PC-9 (cell line): Measurements from ENCODE around the gene HAND1. TPM values are rescaled to one million over a fixed set of nuclear protein-coding genes. Genes with fewer than 3 reads are reported as not detected.

Experiments used
- BruUV-seq: library from RNA; stranded (reverse); fragments of 400-500 nt; replicated peaks from 2 replicates; lab custom pipeline; 2021; lab: Mats Ljungman, UMichigan
- CTCF ChIA-PET: fragments of 300-600 bp; sonication (Branson Sonifier 250); formaldehyde crosslinking; loops from one replicate; lab custom pipeline; 2022; ENCODE audit warnings: antibody characterized with exemption; lab: Charles Lee
- POLR2A ChIA-PET: fragments of 300-600 bp; sonication (Branson Sonifier 250); formaldehyde crosslinking; loops from one replicate; lab custom pipeline; 2022; ENCODE audit warnings: antibody characterized with exemption; ENCODE audit not compliant: unreplicated experiment; lab: Charles Lee
- DNase-seq, 2 experiments: peaks; one replicate each; pipeline versions ENCODE4 v3.0.0 to v3.0.0-alpha.2; 2015 to 2022; ENCODE audit warnings: mixed read lengths in 1 of 2
- H2AFZ ChIP-seq: fragments of 200-600 bp; sonication (generic); 2 replicates; pipeline ENCODE4 v1.8.1; 2017; ENCODE audit warnings: antibody characterized with exemption
- H3F3A ChIP-seq: fragments of 200-600 bp; sonication (generic); 2 replicates; pipeline ENCODE4 v1.8.1; 2017; ENCODE audit warnings: antibody characterized with exemption, mild to moderate bottlenecking, low read depth; ENCODE audit not compliant: insufficient read depth
- H3K27ac ChIP-seq: fragments of 200-600 bp; sonication (generic); 2 replicates; pipeline ENCODE4 v1.6.1; 2016; ENCODE audit warnings: mixed run types
- H3K27me3 ChIP-seq: fragments of 200-600 bp; sonication (generic); 2 replicates; pipeline ENCODE4 v1.6.1; 2016; ENCODE audit warnings: low read depth, mixed run types; ENCODE audit not compliant: insufficient read depth
- H3K36me3 ChIP-seq: fragments of 200-600 bp; sonication (generic); 2 replicates; pipeline ENCODE4 v1.6.1; 2016; ENCODE audit warnings: low read depth, mixed run types
- H3K4me1 ChIP-seq: fragments of 200-600 bp; sonication (generic); replicated peaks from 2 replicates; pipeline ENCODE4 v1.6.1; 2016; ENCODE audit warnings: mixed run types; ENCODE audit not compliant: insufficient read depth
- H3K4me2 ChIP-seq: fragments of 200-600 bp; sonication (generic); 2 replicates; pipeline ENCODE4 v1.6.1; 2017; ENCODE audit warnings: mixed run types
- H3K4me3 ChIP-seq: fragments of 200-600 bp; sonication (generic); 2 replicates; pipeline ENCODE4 v1.6.1; 2016; ENCODE audit warnings: mixed run types
- H3K79me2 ChIP-seq: fragments of 200-600 bp; sonication (generic); 2 replicates; pipeline ENCODE4 v1.6.1; 2017; ENCODE audit warnings: low read depth, mixed run types
- H3K9me2 ChIP-seq: fragments of 200-600 bp; sonication (generic); 2 replicates; pipeline ENCODE4 v1.8.1; 2017; ENCODE audit warnings: mild to moderate bottlenecking; ENCODE audit not compliant: insufficient read depth
- H3K9me3 ChIP-seq: fragments of 200-600 bp; sonication (generic); 2 replicates; pipeline ENCODE4 v1.8.1; 2016; ENCODE audit warnings: low read depth; ENCODE audit not compliant: insufficient read depth
- H4K20me1 ChIP-seq: fragments of 200-600 bp; sonication (generic); 2 replicates; pipeline ENCODE4 v1.8.1; 2017; ENCODE audit not compliant: insufficient read depth
- CTCF ChIP-seq: fragments of 200-600 bp; sonication (generic); conservative IDR thresholded peaks from 2 replicates; pipeline ENCODE4 v1.6.1; 2017; ENCODE audit warnings: mixed run types, antibody characterized with exemption, mild to moderate bottlenecking, moderate library complexity
- EZH2 ChIP-seq: fragments of 200-600 bp; sonication (generic); IDR thresholded peaks from 2 replicates; pipeline ENCODE4 v1.8.0; 2017; ENCODE audit warnings: antibody characterized with exemption, low read depth
- intact Hi-C: fragments of 100-400 bp; cut with micrococcal nuclease; formaldehyde crosslinking; loops from one replicate; pipeline ENCODE4 v1.10.0; 2022; ENCODE audit not compliant: unreplicated experiment
- total RNA-seq: library from RNA; stranded (reverse); gene quantifications from 2 replicates; pipeline ENCODE4 v1.2.3, GENCODE V29; 2021

HAND1 gene
- total RNA-seq, 1 experiment from 2014 or later = not detected

DNA sequence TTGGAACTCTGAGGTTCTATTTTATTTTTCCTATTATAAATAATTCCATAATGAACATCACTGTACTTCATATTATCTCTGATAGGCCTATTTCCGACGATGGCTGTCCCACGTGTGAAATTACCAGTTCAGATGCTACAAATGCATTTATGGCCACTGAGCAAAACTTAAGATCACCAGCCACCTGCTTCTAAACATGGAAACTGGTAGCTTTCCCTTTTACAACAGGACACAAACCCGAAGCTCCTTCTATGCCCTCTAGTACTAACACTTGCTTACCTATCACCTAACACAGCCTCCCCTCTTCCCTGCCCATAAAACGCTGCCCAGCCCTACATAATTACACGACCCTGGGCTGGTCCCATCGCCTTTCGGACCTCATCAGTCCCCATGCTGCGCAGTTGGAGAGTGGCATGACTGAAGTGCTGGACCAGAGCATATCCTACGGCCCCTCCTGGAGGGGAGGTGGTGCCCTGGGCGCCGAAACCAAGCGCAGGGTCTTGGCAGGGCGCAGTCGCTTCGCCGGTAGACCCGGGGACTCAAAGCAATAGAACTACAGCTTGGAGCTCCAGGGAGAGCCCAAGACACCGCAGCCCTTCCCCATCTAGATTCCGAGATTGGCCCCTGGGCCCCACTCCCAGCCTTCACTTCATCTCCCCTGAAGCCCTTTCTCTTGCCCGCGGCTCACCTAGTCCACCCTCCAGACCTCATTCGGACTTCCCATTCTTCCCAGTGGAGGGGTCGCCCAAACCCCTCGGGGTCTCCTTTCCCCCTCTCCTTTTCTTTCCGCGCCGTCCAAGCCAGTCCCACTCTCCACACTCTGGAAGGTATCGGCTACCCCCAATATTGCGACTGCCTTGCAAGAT lies 33.2 kb downstream of the HAND1 start:
- H3F3A ChIP-seq = no peaks in the 10 kb centered on the region
- no peaks in the 10 kb centered on the region for H3K9me3 ChIP-seq
- peaks cover 48% of the 10 kb centered on the region for H3K79me2 ChIP-seq
- no peaks in the 10 kb centered on the region for H3K9me2 ChIP-seq
- peaks cover 6% of the 10 kb centered on the region; the same call in 1 of the 2 replicates for H3K36me3 ChIP-seq
- BruUV-seq = no TSS peak
- no peak overlapping the region for H3K27ac ChIP-seq
- intact Hi-C loops = loop anchor here (1.0 to 10.0 kb wide), 7 partner anchors 77 to 410 kb away; partner anchors contain the start of genes CNOT8, FAM114A2, FAXDC2 and LARP1
- POLR2A ChIA-PET = interaction anchor here (0.6 to 0.7 kb wide), 3 partner anchors 344 to 457 kb away, joined by 3 to 4 read pairs (median 3); no protein-coding TSS in a partner anchor
- no peaks in the 10 kb centered on the region for H3K27me3 ChIP-seq
- CTCF ChIA-PET = interaction anchor here (0.6 kb wide), 1 partner anchor 18 kb away, joined by 4 read pairs; no protein-coding TSS in a partner anchor
- peak in 1 of 2 experiments; percentile 26 for DNase-seq
- TF ChIP-seq EZH2 = no peak
- no peak for TF ChIP-seq CTCF
- peak overlapping the region; percentile 92 for H2AFZ ChIP-seq
- H3K4me2 ChIP-seq = peak overlapping the region; percentile 93
- H4K20me1 ChIP-seq = peaks cover 6% of the 10 kb centered on the region; the same call in 1 of the 2 replicates
- peak overlapping the region; percentile 95 for H3K4me3 ChIP-seq
- peaks cover 30% of the 10 kb centered on the region for H3K4me1 ChIP-seq

GRCh38 chr5:154442801-154443200 lies 35.2 kb downstream of the HAND1 start:
- no peak overlapping the region for H2AFZ ChIP-seq
- H3K79me2 ChIP-seq = peaks cover 29% of the 10 kb centered on the region
- no peak for TF ChIP-seq EZH2
- TF ChIP-seq CTCF = no peak
- no peak overlapping the region for H3K4me2 ChIP-seq
- CTCF ChIA-PET = no interaction called here
- no TSS peak for BruUV-seq
- H3K4me3 ChIP-seq = no peak overlapping the region
- POLR2A ChIA-PET = no interaction called here
- H3F3A ChIP-seq = no peaks in the 10 kb centered on the region
- no peak for DNase-seq
- no peaks in the 10 kb centered on the region for H4K20me1 ChIP-seq
- intact Hi-C loops = loop anchor here (10.0 kb wide), 1 partner anchor 412 kb away; the partner anchor contains the start of genes CNOT8 and FAXDC2
- H3K27ac ChIP-seq = no peak overlapping the region
- H3K9me3 ChIP-seq = no peaks in the 10 kb centered on the region
- peaks cover 13% of the 10 kb centered on the region for H3K4me1 ChIP-seq
- no peaks in the 10 kb centered on the region for H3K27me3 ChIP-seq
- H3K9me2 ChIP-seq = no peaks in the 10 kb centered on the region
- H3K36me3 ChIP-seq = peaks cover 15% of the 10 kb centered on the region

GRCh38 chr5:154440540-154440939 lies 37.5 kb downstream of the HAND1 start:
- H3F3A ChIP-seq = no peaks in the 10 kb centered on the region
- no peaks in the 10 kb centered on the region for H3K27me3 ChIP-seq
- H4K20me1 ChIP-seq = no peaks in the 10 kb centered on the region
- H3K9me2 ChIP-seq = no peaks in the 10 kb centered on the region
- H3K4me1 ChIP-seq = peaks cover 6% of the 10 kb centered on the region; the same call in 1 of the 2 replicates
- ChIA-PET POLR2A (no interaction called here), CTCF (no interaction called here)
- intact Hi-C loops = loop anchor here (10.0 kb wide), 1 partner anchor 414 kb away; the partner anchor contains the start of genes CNOT8 and FAXDC2
- H3K27ac ChIP-seq = no peak overlapping the region
- no peak overlapping the region for H2AFZ ChIP-seq
- no peak overlapping the region for H3K4me3 ChIP-seq
- H3K9me3 ChIP-seq = no peaks in the 10 kb centered on the region
- DNase-seq = no peak
- TF ChIP-seq CTCF (no peak), EZH2 (no peak)
- BruUV-seq = no TSS peak
- no peak overlapping the region for H3K4me2 ChIP-seq
- H3K79me2 ChIP-seq = peaks cover 12% of the 10 kb centered on the region
- peaks cover 17% of the 10 kb centered on the region for H3K36me3 ChIP-seq
